ENCODE data around the gene SLPI. TPM values are rescaled to one million over a fixed set of nuclear protein-coding genes. Genes with fewer than 3 reads are reported as not detected.

Gene SLPI
- total and polyA plus RNA-seq, 2 donors (not counting 3 experiments of a cell fraction or from before 2014, with no cell fraction given): not detected

DNA sequence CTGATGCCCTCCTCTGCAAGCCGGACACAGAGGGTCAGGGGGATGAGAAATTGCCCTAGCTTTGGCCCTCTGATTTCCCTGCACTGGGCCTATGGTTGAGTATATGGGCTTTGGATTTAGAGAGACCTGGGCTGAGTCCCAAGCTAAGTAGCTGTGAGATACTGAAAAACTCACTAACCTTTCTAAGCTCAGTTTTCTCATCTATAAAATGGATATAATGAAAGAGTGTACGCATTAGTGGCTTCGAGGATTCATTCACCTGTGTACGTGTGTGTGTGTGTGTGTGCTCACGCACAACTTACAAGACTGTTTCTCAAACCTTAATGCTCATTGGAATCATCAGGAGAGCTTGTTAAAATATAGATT is 39.6 kb upstream of the SLPI start:
- H3K9me1 ChIP-seq (replicated peaks; ENCODE audit: control insufficient read depth, extremely low read depth, insufficient read depth, low read length): no peaks in the 10 kb centered on the region
- ChIA-PET POLR2A (interaction anchor here (1.1 kb wide), 1 partner anchor 8 kb away, joined by 3 read pairs; no protein-coding TSS in a partner anchor), CTCF (interaction anchor here (0.5 to 6.9 kb wide), 64 partner anchors 8 to 1761 kb away, joined by 3 to 169 read pairs (median 4); partner anchors contain the start of genes KCNS1, MATN4 and SYS1)
- no peaks in the 10 kb centered on the region for H3K79me2 ChIP-seq (ENCODE audit: control insufficient read depth, insufficient read depth, low read length)
- no peaks in the 10 kb centered on the region for H4K20me1 ChIP-seq (replicated peaks; ENCODE audit: control insufficient read depth, extremely low read depth, insufficient read depth, low read length)
- intact Hi-C loops (cut with micrococcal nuclease): loop anchor here (5.0 to 10.0 kb wide), 4 partner anchors 57 to 409 kb away; partner anchors contain the start of genes PABPC1L and YWHAB
- no peaks in the 10 kb centered on the region for H3K36me3 ChIP-seq (ENCODE audit: control insufficient read depth in 2 of 2, extremely low read depth in 1 of 2, insufficient read depth in 2 of 2, low read length in 2 of 2)
- H3K27me3 ChIP-seq (ENCODE audit: control insufficient read depth in 2 of 2, insufficient read depth in 2 of 2, low read length in 2 of 2): peaks cover 0 to 8% of the 10 kb centered on the region in 2 experiments
- FAIRE-seq: no peak
- H2AFZ ChIP-seq (ENCODE audit: low read depth, low read length): no peak overlapping the region
- BruUV-seq (replicated peaks): no TSS peak
- dilution Hi-C loops (cut with MboI; ENCODE audit: extremely low pct_ligation_motif_present, low sequenced_read_pairs): no loop called here
- H3K27ac ChIP-seq (ENCODE audit: insufficient read depth, low read depth, low read length): no peak overlapping the region
- H3K4me2 ChIP-seq (ENCODE audit: insufficient read depth, low read length): no peak overlapping the region
- H3K4me3 ChIP-seq (replicated peaks in 1 of 3; ENCODE audit: insufficient read depth in 1 of 3, low read depth in 1 of 3, low read length in 3 of 3): no peak overlapping the region
- H3K4me1 ChIP-seq (ENCODE audit: control insufficient read depth, extremely low read depth, insufficient read depth, low read length): peaks cover 9% of the 10 kb centered on the region
- TF ChIP-seq EZH2 (IDR thresholded peaks at IDR 0.05; ENCODE audit: borderline replicate concordance, low read depth, low read length, severe bottlenecking) (peak; percentile 11), GATA2 (IDR thresholded peaks at IDR 0.05; ENCODE audit: insufficient read depth, insufficient read length, low read depth, low read length) (no peak)
- no peak overlapping the region for H3K9ac ChIP-seq (replicated peaks; ENCODE audit: extremely low read depth, insufficient read depth, low read length)
- no peak for DNase-seq (ENCODE audit: low read depth, low spot score)
- no peaks in the 10 kb centered on the region for H3K9me3 ChIP-seq (replicated peaks; ENCODE audit: control insufficient read depth, insufficient read depth, low read length)

DNA sequence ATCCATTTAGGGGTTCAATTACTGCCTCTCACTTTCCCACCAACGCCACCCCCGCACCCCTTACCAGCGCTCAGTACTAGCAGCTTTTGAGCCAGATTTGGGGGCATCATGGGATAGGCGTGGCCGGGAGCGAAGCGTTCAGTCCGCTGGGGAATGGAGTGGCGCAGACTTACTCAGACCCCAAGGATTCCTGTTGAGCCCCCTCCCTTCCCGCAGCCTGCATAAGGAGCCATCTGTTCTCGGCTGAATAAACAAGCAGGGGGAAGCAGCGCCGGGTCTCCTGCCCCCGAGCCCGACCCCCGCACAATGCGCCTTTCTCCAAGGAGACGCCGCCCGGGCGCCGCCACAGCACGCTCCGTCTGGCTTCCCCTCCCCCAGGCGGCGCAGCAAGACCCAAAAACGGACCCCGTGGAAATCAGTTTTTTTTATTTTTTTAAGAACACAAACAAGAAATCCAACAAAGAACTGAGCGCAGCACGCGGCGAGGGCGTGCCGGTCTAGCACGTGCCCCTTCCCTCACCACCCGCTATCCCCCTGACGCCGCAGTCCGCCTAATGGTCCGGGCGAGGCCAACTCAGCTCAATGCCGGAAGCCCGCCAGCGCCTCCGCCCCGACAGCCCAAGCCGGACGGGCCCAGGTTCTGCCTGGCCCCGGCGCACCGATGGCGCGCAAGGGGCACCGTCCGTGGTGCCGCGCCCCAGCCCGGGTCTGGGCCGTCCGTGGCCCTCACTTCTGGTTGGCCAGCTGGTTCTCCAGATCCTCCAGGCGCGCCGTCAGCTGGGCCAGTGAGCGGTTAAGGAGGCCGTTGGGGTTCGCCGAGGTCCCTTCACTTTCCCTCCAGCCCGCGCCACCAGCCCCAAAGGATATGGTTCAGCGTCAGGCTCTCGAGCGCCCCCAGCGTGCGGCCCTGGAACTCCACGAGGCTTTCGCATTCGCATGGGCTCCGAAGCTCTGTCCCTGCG is 39.0 kb upstream of the SLPI start:
- no peaks in the 10 kb centered on the region for H3K79me2 ChIP-seq (ENCODE audit: control insufficient read depth, insufficient read depth, low read length)
- peak overlapping the region; percentile 33 to 51 (median 47) for H3K4me3 ChIP-seq (replicated peaks in 1 of 3; ENCODE audit: insufficient read depth in 1 of 3, low read depth in 1 of 3, low read length in 3 of 3)
- DNase-seq (ENCODE audit: low read depth, low spot score) (peak; percentile 76), FAIRE-seq (peak; percentile 83)
- intact Hi-C loops (cut with micrococcal nuclease): loop anchor here (5.0 to 10.0 kb wide), 4 partner anchors 56 to 409 kb away; partner anchors contain the start of genes PABPC1L and YWHAB
- H3K9ac ChIP-seq (replicated peaks; ENCODE audit: extremely low read depth, insufficient read depth, low read length): peak overlapping the region; percentile 64
- no TSS peak for BruUV-seq (replicated peaks)
- TF ChIP-seq EZH2 (IDR thresholded peaks at IDR 0.05; ENCODE audit: borderline replicate concordance, low read depth, low read length, severe bottlenecking): peak; percentile 18
- TF ChIP-seq, protein P1, sequence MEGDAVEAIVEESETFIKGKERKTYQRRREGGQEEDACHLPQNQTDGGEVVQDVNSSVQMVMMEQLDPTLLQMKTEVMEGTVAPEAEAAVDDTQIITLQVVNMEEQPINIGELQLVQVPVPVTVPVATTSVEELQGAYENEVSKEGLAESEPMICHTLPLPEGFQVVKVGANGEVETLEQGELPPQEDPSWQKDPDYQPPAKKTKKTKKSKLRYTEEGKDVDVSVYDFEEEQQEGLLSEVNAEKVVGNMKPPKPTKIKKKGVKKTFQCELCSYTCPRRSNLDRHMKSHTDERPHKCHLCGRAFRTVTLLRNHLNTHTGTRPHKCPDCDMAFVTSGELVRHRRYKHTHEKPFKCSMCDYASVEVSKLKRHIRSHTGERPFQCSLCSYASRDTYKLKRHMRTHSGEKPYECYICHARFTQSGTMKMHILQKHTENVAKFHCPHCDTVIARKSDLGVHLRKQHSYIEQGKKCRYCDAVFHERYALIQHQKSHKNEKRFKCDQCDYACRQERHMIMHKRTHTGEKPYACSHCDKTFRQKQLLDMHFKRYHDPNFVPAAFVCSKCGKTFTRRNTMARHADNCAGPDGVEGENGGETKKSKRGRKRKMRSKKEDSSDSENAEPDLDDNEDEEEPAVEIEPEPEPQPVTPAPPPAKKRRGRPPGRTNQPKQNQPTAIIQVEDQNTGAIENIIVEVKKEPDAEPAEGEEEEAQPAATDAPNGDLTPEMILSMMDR (IDR thresholded peaks at IDR 0.05; ENCODE audit: extremely low read depth in 1 of 2, insufficient read depth in 1 of 2, low read depth in 1 of 2, low read length in 2 of 2): peak; percentile 95 to 99
- TF ChIP-seq MYC (IDR thresholded peaks at IDR 0.05; ENCODE audit: low read depth, low read length): no peak
- TF ChIP-seq, protein P2, sequence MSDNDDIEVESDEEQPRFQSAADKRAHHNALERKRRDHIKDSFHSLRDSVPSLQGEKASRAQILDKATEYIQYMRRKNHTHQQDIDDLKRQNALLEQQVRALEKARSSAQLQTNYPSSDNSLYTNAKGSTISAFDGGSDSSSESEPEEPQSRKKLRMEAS (IDR thresholded peaks at IDR 0.05; ENCODE audit: insufficient read depth, insufficient read length): peak; percentile 16
- no peak for TF ChIP-seq GATA2 (IDR thresholded peaks at IDR 0.05; ENCODE audit: insufficient read depth, insufficient read length, low read depth, low read length)
- peak; percentile 21 for TF ChIP-seq POLR2AphosphoS5 (IDR thresholded peaks at IDR 0.05; ENCODE audit: insufficient read depth, low read depth, low read length)
- CTCF ChIA-PET: interaction anchor here (0.6 to 6.9 kb wide), 64 partner anchors 7 to 610 kb away, joined by 3 to 169 read pairs (median 4); partner anchors contain the start of genes KCNS1, MATN4 and SYS1
- POLR2A ChIA-PET: interaction anchor here (1.1 kb wide), 1 partner anchor 9 kb away, joined by 3 read pairs; no protein-coding TSS in a partner anchor
- H2AFZ ChIP-seq (ENCODE audit: low read depth, low read length): peak overlapping the region; percentile 98
- peak overlapping the region; percentile 69 for H3K4me2 ChIP-seq (ENCODE audit: insufficient read depth, low read length)
- H3K27me3 ChIP-seq (ENCODE audit: control insufficient read depth in 2 of 2, insufficient read depth in 2 of 2, low read length in 2 of 2): peaks cover 0 to 8% of the 10 kb centered on the region in 2 experiments
- no peaks in the 10 kb centered on the region for H4K20me1 ChIP-seq (replicated peaks; ENCODE audit: control insufficient read depth, extremely low read depth, insufficient read depth, low read length)
- no peaks in the 10 kb centered on the region for H3K9me1 ChIP-seq (replicated peaks; ENCODE audit: control insufficient read depth, extremely low read depth, insufficient read depth, low read length)
- dilution Hi-C loops (cut with MboI; ENCODE audit: extremely low pct_ligation_motif_present, low sequenced_read_pairs): no loop called here
- peaks cover 9% of the 10 kb centered on the region for H3K4me1 ChIP-seq (ENCODE audit: control insufficient read depth, extremely low read depth, insufficient read depth, low read length)
- H3K27ac ChIP-seq (ENCODE audit: insufficient read depth, low read depth, low read length): peak overlapping the region; percentile 37
- no peaks in the 10 kb centered on the region for H3K9me3 ChIP-seq (replicated peaks; ENCODE audit: control insufficient read depth, insufficient read depth, low read length)
- H3K36me3 ChIP-seq (ENCODE audit: control insufficient read depth in 2 of 2, extremely low read depth in 1 of 2, insufficient read depth in 2 of 2, low read length in 2 of 2): no peaks in the 10 kb centered on the region

Data from endothelial cell of umbilical vein (primary cell).